Lower leg skin (tissue), 3 donors: ENCODE results near the gene TMSB10.

Experiments
- POLR2A ChIP-seq, 2 donors: fragments of 450-650 bp; IDR thresholded peaks; one replicate each; pipeline ENCODE4 v1.6.1; 2016 to 2017; ENCODE audit warnings: antibody characterized with exemption in 2 of 2, mild to moderate bottlenecking in 1 of 2, moderate library complexity in 1 of 2
- TF ChIP-seq, protein P1 (sequence below), 3 donors: fragments of 450-650 bp; IDR thresholded peaks; one replicate each; pipeline ENCODE4 v1.5.1; 2016; ENCODE audit warnings: antibody characterized with exemption in 3 of 3, mild to moderate bottlenecking in 3 of 3, moderate library complexity in 2 of 3

- TF ChIP-seq, protein P1, sequence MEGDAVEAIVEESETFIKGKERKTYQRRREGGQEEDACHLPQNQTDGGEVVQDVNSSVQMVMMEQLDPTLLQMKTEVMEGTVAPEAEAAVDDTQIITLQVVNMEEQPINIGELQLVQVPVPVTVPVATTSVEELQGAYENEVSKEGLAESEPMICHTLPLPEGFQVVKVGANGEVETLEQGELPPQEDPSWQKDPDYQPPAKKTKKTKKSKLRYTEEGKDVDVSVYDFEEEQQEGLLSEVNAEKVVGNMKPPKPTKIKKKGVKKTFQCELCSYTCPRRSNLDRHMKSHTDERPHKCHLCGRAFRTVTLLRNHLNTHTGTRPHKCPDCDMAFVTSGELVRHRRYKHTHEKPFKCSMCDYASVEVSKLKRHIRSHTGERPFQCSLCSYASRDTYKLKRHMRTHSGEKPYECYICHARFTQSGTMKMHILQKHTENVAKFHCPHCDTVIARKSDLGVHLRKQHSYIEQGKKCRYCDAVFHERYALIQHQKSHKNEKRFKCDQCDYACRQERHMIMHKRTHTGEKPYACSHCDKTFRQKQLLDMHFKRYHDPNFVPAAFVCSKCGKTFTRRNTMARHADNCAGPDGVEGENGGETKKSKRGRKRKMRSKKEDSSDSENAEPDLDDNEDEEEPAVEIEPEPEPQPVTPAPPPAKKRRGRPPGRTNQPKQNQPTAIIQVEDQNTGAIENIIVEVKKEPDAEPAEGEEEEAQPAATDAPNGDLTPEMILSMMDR (IDR thresholded peaks at IDR 0.05), result no peak
- no peak for TF ChIP-seq POLR2A (IDR thresholded peaks at IDR 0.05)
Measured at GRCh38 chr2:84946204-84947009, 41.0 kb downstream of the TMSB10 start.
